IPS-20b (cell line): ENCODE measurements around the gene BCAS3.
"Not testable (repeated sequence)": the region's sequence is repeated elsewhere in the genome, so short reads cannot be mapped to it uniquely, and the experiment has no call there.

Source experiments
- H3K27ac ChIP-seq: one replicate; pipeline ENCODE4 v1.5.1; 2013; ENCODE audit warnings: low read length
- H3K27me3 ChIP-seq: 2 replicates; pipeline ENCODE4 v1.6.1; 2013; ENCODE audit warnings: mild to moderate bottlenecking, low read length, inconsistent platforms; ENCODE audit not compliant: insufficient read depth
- H3K36me3 ChIP-seq: 2 replicates; pipeline ENCODE4 v1.6.1; 2013; ENCODE audit warnings: low read depth, mild to moderate bottlenecking, inconsistent platforms, low read length, moderate library complexity; ENCODE audit not compliant: insufficient read depth
- H3K4me1 ChIP-seq: 2 replicates; pipeline ENCODE4 v1.6.1; 2013; ENCODE audit warnings: mild to moderate bottlenecking, control low read depth, inconsistent platforms, low read length, moderate library complexity; ENCODE audit not compliant: insufficient read depth
- H3K4me3 ChIP-seq: 2 replicates; pipeline ENCODE4 v1.5.1; 2013; ENCODE audit warnings: mild to moderate bottlenecking, low read length, inconsistent platforms
- H3K9ac ChIP-seq: 2 replicates; pipeline ENCODE4 v1.6.1; 2013; ENCODE audit warnings: low read depth, mild to moderate bottlenecking, inconsistent platforms, low read length, moderate library complexity
- H3K9me3 ChIP-seq: 2 replicates; pipeline ENCODE4 v1.6.1; 2013; ENCODE audit warnings: mild to moderate bottlenecking, low read depth, low read length, inconsistent platforms; ENCODE audit not compliant: insufficient read depth

Gene BCAS3

GRCh38 chr17:60766778-60767190 lies 89.1 kb downstream of the BCAS3 start:
- H3K27ac ChIP-seq, result no peak overlapping the region
- H3K9me3 ChIP-seq, result peaks cover 11% of the 10 kb centered on the region
- H3K27me3 ChIP-seq, result no peaks in the 10 kb centered on the region
- no peaks in the 10 kb centered on the region for H3K36me3 ChIP-seq
- H3K4me1 ChIP-seq, result no peaks in the 10 kb centered on the region
- no peak overlapping the region for H3K4me3 ChIP-seq
- H3K9ac ChIP-seq, result no peak overlapping the region

DNA sequence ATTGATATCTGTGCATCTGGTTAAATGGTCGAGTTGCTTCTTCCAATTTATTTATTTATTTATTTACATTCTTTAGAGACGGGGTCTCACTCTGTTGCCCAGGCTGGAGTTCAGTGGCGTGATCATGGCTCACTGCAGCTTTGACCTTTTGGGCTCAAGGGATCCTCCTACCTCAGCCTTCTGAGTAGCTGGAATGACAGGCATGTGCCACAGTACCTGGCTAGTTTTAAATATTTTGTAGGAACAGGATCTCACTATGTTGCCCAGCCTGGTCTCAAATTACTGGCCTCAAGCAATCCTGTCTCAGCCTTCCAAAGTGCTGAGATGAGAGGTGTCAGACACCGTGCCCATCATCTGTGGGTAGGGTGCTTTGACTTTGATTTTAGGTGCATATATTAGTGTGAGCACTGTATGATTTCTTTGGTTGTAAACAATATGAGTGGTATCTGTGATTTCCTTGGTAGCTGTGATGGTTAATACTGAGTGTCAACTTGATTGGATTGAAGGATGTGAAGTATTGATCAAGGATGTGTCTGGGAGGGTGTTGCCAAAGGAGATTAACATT lies 90.2 kb downstream of the BCAS3 start:
- Histone ChIP-seq H3K9me3 (peaks cover 11% of the 10 kb centered on the region), H3K4me3 (no peak overlapping the region), H3K4me1 (no peaks in the 10 kb centered on the region), H3K27me3 (no peaks in the 10 kb centered on the region), H3K36me3 (no peaks in the 10 kb centered on the region), H3K9ac (no peak overlapping the region), H3K27ac (no peak overlapping the region)

DNA sequence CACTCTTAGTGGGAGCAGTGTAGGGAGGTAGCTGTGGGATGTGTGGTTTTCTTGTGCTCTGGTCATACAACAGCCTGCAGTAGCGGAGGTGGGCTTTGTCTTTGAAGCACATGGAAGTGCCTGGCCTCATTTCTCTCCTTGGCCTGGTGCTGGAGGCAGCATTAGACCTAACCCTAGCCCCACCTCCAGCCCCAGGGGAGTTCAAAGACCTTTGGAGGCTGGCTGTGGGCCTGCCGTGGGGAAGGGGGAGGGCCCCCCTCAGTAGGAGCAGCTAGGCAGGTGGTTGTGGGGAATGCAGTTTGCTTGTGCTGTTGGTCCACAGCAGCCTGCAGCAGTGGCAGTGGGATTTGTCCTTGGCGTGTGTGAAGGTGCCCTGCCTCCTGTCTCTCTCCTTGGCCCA lies 91.7 kb downstream of the BCAS3 start:
- no peaks in the 10 kb centered on the region for H3K4me1 ChIP-seq
- H3K36me3 ChIP-seq, result no peaks in the 10 kb centered on the region
- H3K27me3 ChIP-seq, result no peaks in the 10 kb centered on the region
- H3K27ac ChIP-seq, result no peak overlapping the region
- no peak overlapping the region for H3K4me3 ChIP-seq
- H3K9me3 ChIP-seq, result peaks cover 11% of the 10 kb centered on the region
- H3K9ac ChIP-seq, result no peak overlapping the region

DNA sequence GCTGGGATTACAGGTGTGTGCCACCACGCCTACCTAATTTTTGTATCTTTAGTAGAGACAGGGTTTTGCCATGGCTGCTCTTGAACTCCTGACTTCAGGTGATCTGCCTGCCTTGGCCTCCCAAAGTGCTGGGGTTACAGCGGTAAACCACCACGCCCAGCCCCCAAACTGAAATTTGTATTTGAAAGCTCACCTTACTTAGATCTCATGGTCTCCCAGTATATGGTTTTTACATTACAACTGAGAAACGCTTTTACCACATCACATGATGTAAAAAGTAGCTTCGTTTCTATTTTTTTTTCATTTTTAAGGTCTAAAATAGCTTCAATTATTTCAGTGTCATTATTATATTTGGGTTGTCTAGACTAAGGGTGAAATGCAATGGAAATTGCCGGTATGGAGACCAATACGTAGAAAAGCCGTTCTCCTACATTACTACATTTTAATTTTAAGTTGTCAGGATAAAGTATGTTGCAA lies 93.3 kb downstream of the BCAS3 start:
- peaks cover 11% of the 10 kb centered on the region for H3K9me3 ChIP-seq

DNA sequence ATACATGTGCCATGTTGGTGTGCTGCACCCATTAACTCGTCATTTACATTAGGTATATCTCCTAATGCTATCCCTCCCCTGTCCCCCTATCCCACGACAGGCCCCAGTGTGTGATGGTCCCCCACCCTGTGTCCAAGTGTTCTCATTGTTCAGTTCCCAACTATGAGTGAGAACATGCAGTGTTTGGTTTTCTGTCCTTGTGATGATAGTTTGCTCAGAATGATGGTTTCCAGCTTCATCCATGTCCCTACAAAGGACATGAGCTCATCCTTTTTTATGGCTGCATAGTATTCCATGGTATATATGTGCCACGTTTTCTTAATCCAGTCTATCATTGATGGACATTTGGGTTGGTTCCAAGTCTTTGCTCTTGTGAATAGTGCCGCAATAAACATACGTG lies 94.0 kb downstream of the BCAS3 start:
- not testable (repeated sequence) for H3K36me3 ChIP-seq, H3K4me1 ChIP-seq
- H3K9me3 ChIP-seq, result peaks cover 11% of the 10 kb centered on the region

More for the DNA sequence above, 93.3 kb downstream of the BCAS3 start:
- Histone ChIP-seq H3K4me3 (no peak overlapping the region), H3K27ac (no peak overlapping the region), H3K36me3 (no peaks in the 10 kb centered on the region), H3K4me1 (no peaks in the 10 kb centered on the region), H3K9ac (no peak overlapping the region), H3K27me3 (no peaks in the 10 kb centered on the region)

GRCh38 chr17:60773552-60773951 lies 95.9 kb downstream of the BCAS3 start:
- Histone ChIP-seq H3K27ac (no peak overlapping the region), H3K9ac (no peak overlapping the region), H3K4me1 (no peaks in the 10 kb centered on the region), H3K27me3 (no peaks in the 10 kb centered on the region), H3K9me3 (no peaks in the 10 kb centered on the region), H3K36me3 (no peaks in the 10 kb centered on the region), H3K4me3 (no peak overlapping the region)

More for the DNA sequence above, 94.0 kb downstream of the BCAS3 start:
- not testable (repeated sequence) for H3K27me3 ChIP-seq, H3K27ac ChIP-seq, H3K4me3 ChIP-seq, H3K9ac ChIP-seq

DNA sequence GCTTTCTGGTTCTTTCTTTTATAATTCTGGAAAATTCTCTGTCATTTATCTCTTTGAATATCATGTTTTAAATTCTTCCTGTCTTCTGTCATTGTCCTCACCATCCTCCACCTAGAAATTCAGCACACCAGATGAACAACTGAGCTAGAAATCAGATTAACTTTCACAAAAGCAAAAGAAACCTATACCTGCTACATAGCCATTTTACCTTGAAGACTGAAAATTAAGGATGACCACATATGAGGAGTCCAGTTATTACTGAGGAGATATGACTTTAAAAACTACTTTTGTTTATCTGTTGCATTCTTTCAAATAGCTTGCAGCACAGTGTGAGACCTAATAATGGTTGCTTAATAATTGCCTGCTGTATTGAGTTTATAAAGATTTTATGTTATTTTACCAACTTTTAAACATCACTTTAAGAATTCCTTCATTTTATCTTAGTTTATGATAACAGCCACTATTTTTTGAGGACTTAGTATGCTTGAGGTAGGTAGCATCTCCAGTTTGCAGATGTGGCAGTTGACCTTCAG lies 104.3 kb downstream of the BCAS3 start:
- Histone ChIP-seq H3K4me3 (no peak overlapping the region), H3K9ac (no peak overlapping the region), H3K4me1 (no peaks in the 10 kb centered on the region), H3K27ac (no peak overlapping the region), H3K27me3 (no peaks in the 10 kb centered on the region), H3K9me3 (no peaks in the 10 kb centered on the region), H3K36me3 (no peaks in the 10 kb centered on the region)

DNA sequence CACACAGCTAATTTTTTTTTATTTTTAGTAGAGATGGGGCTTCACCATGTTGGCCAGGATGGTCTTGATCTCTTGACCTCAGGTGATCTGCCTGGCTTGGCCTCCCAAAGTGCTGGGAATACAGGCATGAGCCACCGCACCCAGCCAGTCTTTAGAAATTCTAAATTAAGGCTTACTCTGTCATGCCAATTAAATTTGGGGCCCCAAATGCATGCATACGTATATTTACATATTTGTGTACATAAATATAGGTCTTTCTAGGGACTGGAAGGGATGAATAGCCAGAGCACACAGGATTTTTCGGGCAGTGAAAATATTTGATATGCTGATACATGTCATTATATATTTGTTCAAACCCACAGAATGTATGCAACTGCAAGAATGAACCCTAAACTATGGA lies 105.1 kb downstream of the BCAS3 start:
- H3K27me3 ChIP-seq, result no peaks in the 10 kb centered on the region
- no peak overlapping the region for H3K27ac ChIP-seq
- H3K9ac ChIP-seq, result no peak overlapping the region
- no peaks in the 10 kb centered on the region for H3K36me3 ChIP-seq
- H3K4me1 ChIP-seq, result no peaks in the 10 kb centered on the region
- H3K4me3 ChIP-seq, result no peak overlapping the region
- H3K9me3 ChIP-seq, result no peaks in the 10 kb centered on the region

- no peaks in the 10 kb centered on the region for H3K9me3 ChIP-seq
- H3K27me3 ChIP-seq, result no peaks in the 10 kb centered on the region
- H3K27ac ChIP-seq, result no peak overlapping the region
- H3K4me3 ChIP-seq, result no peak overlapping the region
- H3K36me3 ChIP-seq, result no peaks in the 10 kb centered on the region
- H3K4me1 ChIP-seq, result no peaks in the 10 kb centered on the region
- no peak overlapping the region for H3K9ac ChIP-seq
Measured at GRCh38 chr17:60790205-60790604, 112.6 kb downstream of the BCAS3 start.

DNA sequence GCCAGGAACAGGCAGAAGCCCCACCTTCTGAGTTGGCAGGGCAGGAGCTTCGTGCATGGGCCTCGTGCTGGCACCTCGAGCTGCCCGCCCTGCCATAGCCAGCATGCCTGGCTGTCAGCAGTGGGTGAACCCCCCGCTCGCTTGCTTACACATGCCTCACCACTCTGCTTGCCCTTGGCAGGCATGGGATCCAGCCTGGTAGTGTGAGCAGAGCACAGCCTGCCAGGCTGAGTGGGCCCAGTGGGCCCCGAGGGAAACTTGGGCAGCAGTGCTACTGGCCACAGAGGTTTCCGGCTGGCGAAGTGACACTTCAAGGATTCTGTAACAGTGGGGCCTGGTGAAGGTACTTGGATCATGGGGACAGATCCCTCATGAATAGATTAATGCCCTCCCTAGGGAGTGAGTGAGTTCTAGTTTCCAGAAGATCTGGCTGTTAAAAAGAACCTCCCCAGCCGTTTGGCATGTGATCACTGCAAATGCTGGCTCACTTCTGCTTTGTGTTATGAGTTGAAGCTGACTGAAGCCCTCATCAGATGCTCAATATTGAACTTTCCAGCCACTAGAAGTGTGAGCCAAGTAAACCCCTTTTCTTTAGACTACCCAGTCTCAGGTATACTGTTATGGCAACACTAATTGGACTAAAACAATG lies 114.7 kb downstream of the BCAS3 start:
- no peaks in the 10 kb centered on the region for H3K4me1 ChIP-seq
- H3K4me3 ChIP-seq, result no peak overlapping the region
- H3K27me3 ChIP-seq, result no peaks in the 10 kb centered on the region
- no peak overlapping the region for H3K27ac ChIP-seq
- H3K36me3 ChIP-seq, result no peaks in the 10 kb centered on the region
- no peak overlapping the region for H3K9ac ChIP-seq
- no peaks in the 10 kb centered on the region for H3K9me3 ChIP-seq

DNA sequence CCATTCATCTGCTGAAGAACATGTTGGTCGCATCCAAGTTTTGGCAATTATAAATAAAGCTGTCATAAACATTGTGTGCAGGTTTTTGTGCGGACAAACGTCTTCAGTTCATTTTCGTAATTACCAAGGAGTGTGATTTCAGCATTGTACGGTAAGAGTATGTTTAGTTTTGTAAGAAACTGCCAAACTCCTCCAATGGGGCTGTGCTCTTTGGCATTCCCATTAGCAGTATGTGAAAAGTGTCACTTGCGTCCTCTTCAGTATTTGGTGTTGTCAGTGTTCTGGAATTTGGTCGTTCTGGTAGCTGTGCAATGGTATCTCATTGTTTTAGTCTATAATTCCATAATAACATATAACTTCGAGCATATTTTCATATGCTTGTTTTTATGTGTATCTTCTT lies 120.9 kb downstream of the BCAS3 start:
- no peaks in the 10 kb centered on the region for H3K27me3 ChIP-seq
- H3K9me3 ChIP-seq, result no peaks in the 10 kb centered on the region
- no peak overlapping the region for H3K4me3 ChIP-seq
- H3K4me1 ChIP-seq, result no peaks in the 10 kb centered on the region
- no peak overlapping the region for H3K27ac ChIP-seq
- no peaks in the 10 kb centered on the region for H3K36me3 ChIP-seq
- no peak overlapping the region for H3K9ac ChIP-seq

DNA sequence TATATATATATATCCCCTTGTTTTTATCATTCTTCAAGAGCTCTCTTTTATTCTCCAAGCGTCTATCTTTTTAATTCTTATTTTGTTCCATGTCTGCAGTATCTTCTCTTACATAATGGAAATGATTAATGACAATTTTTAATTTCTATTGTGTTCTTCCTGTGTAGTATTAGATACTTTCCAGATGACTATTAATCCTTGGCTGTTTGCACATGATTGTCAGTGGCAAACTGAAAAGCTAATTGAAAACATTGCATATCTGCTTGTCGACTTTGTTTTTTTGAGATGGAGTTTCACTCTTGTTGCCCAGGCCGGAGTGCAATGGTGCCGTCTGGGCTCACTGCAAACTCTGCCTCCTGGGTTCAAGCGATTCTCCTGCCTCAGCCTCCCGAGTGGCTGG lies 124.7 kb downstream of the BCAS3 start:
- Histone ChIP-seq H3K4me1 (no peaks in the 10 kb centered on the region), H3K9ac (no peak overlapping the region), H3K4me3 (no peak overlapping the region), H3K27me3 (no peaks in the 10 kb centered on the region), H3K9me3 (no peaks in the 10 kb centered on the region), H3K36me3 (no peaks in the 10 kb centered on the region), H3K27ac (no peak overlapping the region)
